ENCODE measurements around the gene MAP3K8.
"Not testable (repeated sequence)": the region's sequence is repeated elsewhere in the genome, so short reads cannot be mapped to it uniquely, and the experiment has no call there.

The MAP3K8 gene

GRCh38 chr10:30431435-30431911, 2.5 kb upstream of the MAP3K8 start:
- no peak for TF ChIP-seq CTCF (IDR thresholded peaks at IDR 0.05)
- H3K27me3 ChIP-seq, result no peaks in the 10 kb centered on the region
- peaks cover 77 to 79% of the 10 kb centered on the region in 2 experiments for H3K4me1 ChIP-seq (ENCODE audit: control insufficient read depth in 1 of 2, insufficient read depth in 1 of 2, low read depth in 1 of 2, low read length in 1 of 2)
- H3K36me3 ChIP-seq, result no peaks in the 10 kb centered on the region
- peak overlapping the region; percentile 97 for H3K27ac ChIP-seq
- H3K9me3 ChIP-seq, result no peaks in the 10 kb centered on the region
- H3K4me3 ChIP-seq (ENCODE audit: low read depth in 1 of 2, low read length in 1 of 2), result no peak overlapping the region

- peaks cover 77 to 79% of the 10 kb centered on the region in 2 experiments for H3K4me1 ChIP-seq (ENCODE audit: control insufficient read depth in 1 of 2, insufficient read depth in 1 of 2, low read depth in 1 of 2, low read length in 1 of 2)
- peak overlapping the region; percentile 97 for H3K27ac ChIP-seq
- H3K27me3 ChIP-seq, result no peaks in the 10 kb centered on the region
- no peaks in the 10 kb centered on the region for H3K36me3 ChIP-seq
- no peak for TF ChIP-seq CTCF (IDR thresholded peaks at IDR 0.05)
- H3K4me3 ChIP-seq (ENCODE audit: low read depth in 1 of 2, low read length in 1 of 2), result peak overlapping the region; percentile 86 to 96
- no peaks in the 10 kb centered on the region for H3K9me3 ChIP-seq
Measured at GRCh38 chr10:30432622-30433305, 1.2 kb upstream of the MAP3K8 start.

GRCh38 chr10:30433306-30433729, 666 bp upstream of the MAP3K8 start:
- Histone ChIP-seq H3K27me3 (no peaks in the 10 kb centered on the region), H3K4me3 (ENCODE audit: low read depth in 1 of 2, low read length in 1 of 2) (peak overlapping the region; percentile 86 to 96), H3K4me1 (ENCODE audit: control insufficient read depth in 1 of 2, insufficient read depth in 1 of 2, low read depth in 1 of 2, low read length in 1 of 2) (peaks cover 77 to 79% of the 10 kb centered on the region in 2 experiments), H3K27ac (peak overlapping the region; percentile 97), H3K9me3 (no peaks in the 10 kb centered on the region), H3K36me3 (no peaks in the 10 kb centered on the region)
- no peak for TF ChIP-seq CTCF (IDR thresholded peaks at IDR 0.05)

GRCh38 chr10:30434273-30435072, 489 bp downstream of the MAP3K8 start:
- Histone ChIP-seq H3K27ac (peak overlapping the region; percentile 97), H3K36me3 (peaks cover 8% of the 10 kb centered on the region), H3K4me3 (ENCODE audit: low read depth in 1 of 2, low read length in 1 of 2) (peak overlapping the region; percentile 86 to 96), H3K4me1 (ENCODE audit: control insufficient read depth in 1 of 2, insufficient read depth in 1 of 2, low read depth in 1 of 2, low read length in 1 of 2) (peaks cover 75 to 77% of the 10 kb centered on the region in 2 experiments), H3K9me3 (no peaks in the 10 kb centered on the region), H3K27me3 (no peaks in the 10 kb centered on the region)
- TF ChIP-seq CTCF (IDR thresholded peaks at IDR 0.05), result peak; percentile 45

GRCh38 chr10:30435073-30435422, 1.1 kb downstream of the MAP3K8 start:
- peaks cover 74 to 75% of the 10 kb centered on the region in 2 experiments for H3K4me1 ChIP-seq (ENCODE audit: control insufficient read depth in 1 of 2, insufficient read depth in 1 of 2, low read depth in 1 of 2, low read length in 1 of 2)
- TF ChIP-seq CTCF (IDR thresholded peaks at IDR 0.05), result no peak
- peaks cover 13% of the 10 kb centered on the region for H3K36me3 ChIP-seq
- H3K4me3 ChIP-seq (ENCODE audit: low read depth in 1 of 2, low read length in 1 of 2), result peak overlapping the region; percentile 86 to 96
- H3K27me3 ChIP-seq, result no peaks in the 10 kb centered on the region
- peak overlapping the region; percentile 97 for H3K27ac ChIP-seq
- H3K9me3 ChIP-seq, result no peaks in the 10 kb centered on the region

GRCh38 chr10:30435499-30436167, 1.6 kb downstream of the MAP3K8 start:
- not testable (repeated sequence) for H3K9me3 ChIP-seq, H3K27me3 ChIP-seq
- H3K4me1 ChIP-seq (ENCODE audit: control insufficient read depth in 1 of 2, insufficient read depth in 1 of 2, low read depth in 1 of 2, low read length in 1 of 2), result peaks cover 74 to 75% of the 10 kb centered on the region in 2 experiments
- peak overlapping the region; percentile 86 to 96 for H3K4me3 ChIP-seq (ENCODE audit: low read depth in 1 of 2, low read length in 1 of 2)
- H3K27ac ChIP-seq, result peak overlapping the region; percentile 97
- H3K36me3 ChIP-seq, result peaks cover 17% of the 10 kb centered on the region
